Small intestine (tissue), 7 donors: ENCODE data around the gene SEC23A. TPM values are rescaled to one million over a fixed set of nuclear protein-coding genes. Genes with fewer than 3 reads are reported as not detected.

ENCODE experiments used
- DNase-seq, 2 donors: peaks; one replicate each; pipeline versions ENCODE4 v3.0.0 to v3.0.0-alpha.2; 2013
- FAIRE-seq: peaks from 2 replicates; lab custom pipeline; 2012; peaks lifted over from hg19 to GRCh38; lab: Jason Lieb, UNC
- H3K27ac ChIP-seq, 3 donors: one replicate each; pipeline ENCODE4 v1.5.1; 2013; ENCODE audit warnings: low read length in 2 of 3, mild to moderate bottlenecking in 2 of 3, control low read depth in 1 of 3, inconsistent platforms in 1 of 3, low read depth in 1 of 3, moderate library complexity in 1 of 3
- H3K27me3 ChIP-seq, 3 donors: one replicate each; pipeline ENCODE4 v1.6.1; 2013; ENCODE audit warnings: low read length in 3 of 3, inconsistent platforms in 1 of 3; ENCODE audit not compliant: control insufficient read depth in 3 of 3, insufficient read depth in 3 of 3
- H3K36me3 ChIP-seq, 3 donors: one replicate each; pipeline ENCODE4 v1.6.1; 2013; ENCODE audit warnings: low read length in 3 of 3, inconsistent platforms in 1 of 3, low read depth in 1 of 3, mild to moderate bottlenecking in 1 of 3, moderate library complexity in 1 of 3; ENCODE audit not compliant: control insufficient read depth in 3 of 3, insufficient read depth in 2 of 3
- H3K4me1 ChIP-seq, 3 donors: one replicate each; pipeline ENCODE4 v1.6.1; 2013; ENCODE audit warnings: low read length in 2 of 3, inconsistent platforms in 1 of 3, low read depth in 1 of 3, mild to moderate bottlenecking in 1 of 3, moderate library complexity in 1 of 3; ENCODE audit not compliant: control insufficient read depth in 3 of 3, insufficient read depth in 2 of 3
- H3K4me3 ChIP-seq, 3 donors: one replicate each; pipeline ENCODE4 v1.5.1; 2013; ENCODE audit warnings: low read length in 3 of 3, control low read depth in 1 of 3, inconsistent platforms in 1 of 3, low read depth in 1 of 3, mild to moderate bottlenecking in 1 of 3, moderate library complexity in 1 of 3
- H3K9me3 ChIP-seq, 2 donors: one replicate each; pipeline ENCODE4 v1.6.1; 2013; ENCODE audit warnings: low read depth in 1 of 2, low read length in 1 of 2; ENCODE audit not compliant: control insufficient read depth in 2 of 2, insufficient read depth in 1 of 2
- WGBS, 3 donors: extraction: QIAGEN DNeasy Blood & Tissue Kit; methylation state at CpG; one replicate each; pipeline ENCODE4 v1.1.7; 2013; 5-methylcytosine and 5-hydroxymethylcytosine counted together
- polyA plus RNA-seq, 4 donors: library from polyadenylated mRNA; stranded (reverse) in 3 of 4; unstranded in 1 of 4; fragments of 200-250 nt in 3 of 4; fragments of 120-200 nt in 1 of 4; gene quantifications; one replicate each; pipeline versions ENCODE4 v1.2.1 to v1.2.3, GENCODE V29; 2013
- donor health status: healthy with polysubstance abuse.
- donor health status: control.
- donor health status: control.
- donor health status: Bipolar disorder and iron deficiency.
- donor health status: healthy.

Gene SEC23A
- polyA plus RNA-seq, 4 donors, result 26.9 to 96.9 (median 78.1) TPM

DNA sequence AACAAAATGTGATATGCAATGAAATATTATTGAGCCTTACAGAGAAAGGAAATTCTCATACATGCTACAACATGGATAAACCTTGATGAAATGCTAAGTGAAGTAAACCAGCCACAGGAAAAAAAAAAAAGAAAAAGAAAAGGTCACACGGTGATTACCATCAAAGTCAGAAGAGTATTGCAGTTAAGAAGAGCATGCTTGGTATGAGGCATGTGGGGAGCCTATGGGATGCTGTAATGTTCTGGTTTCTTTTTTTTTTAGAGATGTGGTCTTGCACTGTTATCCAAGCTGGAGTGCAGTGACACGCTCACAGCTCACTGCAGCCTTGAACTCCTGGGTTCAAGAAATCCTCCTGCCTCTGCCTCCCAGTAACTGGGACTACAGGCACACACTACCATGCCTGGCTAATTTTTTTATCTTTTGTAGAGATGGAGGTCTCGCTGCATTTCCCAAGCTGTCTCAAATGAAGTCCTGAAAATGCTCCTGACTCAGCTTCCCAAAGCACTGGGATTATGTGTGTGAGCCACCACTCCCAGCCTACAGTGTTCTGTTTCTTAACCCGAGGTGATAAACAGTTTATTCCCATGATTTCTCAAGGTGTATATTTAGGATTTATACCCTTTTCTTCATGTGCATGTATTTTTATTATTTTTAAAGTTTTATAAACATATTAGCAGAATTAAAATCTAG lies 96.2 kb downstream of the SEC23A start:
- H3K9me3 ChIP-seq, result no peaks in the 10 kb centered on the region
- DNase-seq (no peak), FAIRE-seq (no peak)
- H3K4me3 ChIP-seq, result no peak overlapping the region
- no peak overlapping the region for H3K27ac ChIP-seq
- 82 to 90% (median 86%) methylated on average over 4 of the region's 4 CpGs for WGBS, 3 donors
- H3K36me3 ChIP-seq, result no peaks in the 10 kb centered on the region
- H3K4me1 ChIP-seq, result no peaks in the 10 kb centered on the region
- no peaks in the 10 kb centered on the region for H3K27me3 ChIP-seq

DNA sequence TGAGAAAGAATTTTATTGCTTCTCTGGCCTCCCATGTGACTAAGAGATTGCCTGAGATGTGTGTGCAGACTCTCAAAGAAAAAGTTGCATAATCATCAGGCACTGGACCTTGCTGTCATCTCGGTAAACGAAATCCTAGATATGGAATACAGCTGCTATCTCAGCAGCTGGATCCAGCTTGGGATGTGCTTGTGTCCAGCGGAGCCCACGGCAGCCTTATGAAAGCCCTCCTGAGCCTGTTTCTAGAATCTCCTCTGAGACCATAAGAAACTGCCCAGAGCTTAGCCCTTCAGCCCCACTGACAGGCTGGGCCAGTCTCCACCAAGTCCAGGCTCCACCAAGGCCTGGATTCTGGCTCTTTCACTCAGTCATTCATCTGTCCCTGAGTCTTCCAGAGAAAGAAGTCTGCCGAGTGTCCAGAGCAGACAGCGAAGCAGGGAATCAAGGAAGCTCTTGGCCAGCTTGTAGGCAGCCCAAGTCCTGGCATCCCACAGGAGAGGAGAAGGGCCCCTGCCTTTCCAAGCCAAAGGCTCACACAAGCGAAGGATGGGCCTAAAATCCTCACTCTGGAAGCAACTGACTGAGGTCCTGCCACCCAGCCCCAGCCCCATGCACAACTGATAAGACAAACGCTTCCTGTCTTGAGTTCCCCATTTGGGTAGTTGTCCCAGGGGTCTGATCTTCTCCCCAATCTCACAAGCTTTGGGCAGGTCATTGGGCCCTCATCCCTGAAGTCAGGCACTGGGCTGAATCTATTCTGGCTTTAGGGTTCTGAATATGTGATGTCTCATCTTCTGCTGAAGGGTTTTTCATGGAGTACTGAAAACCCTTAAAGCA lies 97.8 kb downstream of the SEC23A start:
- H3K36me3 ChIP-seq, result no peaks in the 10 kb centered on the region
- no peak overlapping the region for H3K4me3 ChIP-seq
- DNase-seq (peak in 1 of 2 donors; percentile 47), FAIRE-seq (no peak)
- no peaks in the 10 kb centered on the region for H3K9me3 ChIP-seq
- 67 to 85% (median 77%) methylated on average over 8 of the region's 8 CpGs for WGBS, 3 donors
- H3K27me3 ChIP-seq, result no peaks in the 10 kb centered on the region
- no peak overlapping the region for H3K27ac ChIP-seq
- no peaks in the 10 kb centered on the region for H3K4me1 ChIP-seq

DNA sequence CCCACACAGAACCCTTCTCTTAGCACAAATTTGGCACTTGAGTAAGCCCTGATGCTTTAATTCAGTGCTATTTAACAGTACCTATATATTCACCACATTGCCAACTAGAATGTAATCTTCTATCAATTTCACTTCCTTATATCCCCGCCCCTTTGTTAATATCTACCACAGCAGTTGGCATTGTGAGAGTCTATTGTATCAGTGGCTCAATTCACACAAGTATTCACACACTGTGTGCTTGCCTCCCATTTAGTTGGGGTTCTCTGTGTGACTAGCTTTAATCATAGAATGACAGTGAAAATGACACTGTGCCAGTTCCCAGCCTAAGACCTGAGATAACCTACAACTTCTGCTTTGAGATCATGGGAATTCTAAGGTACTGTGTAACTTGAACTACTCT lies 103.1 kb downstream of the SEC23A start:
- Histone ChIP-seq H3K4me3 (no peak overlapping the region), H3K4me1 (no peaks in the 10 kb centered on the region), H3K36me3 (no peaks in the 10 kb centered on the region), H3K27me3 (no peaks in the 10 kb centered on the region), H3K9me3 (no peaks in the 10 kb centered on the region), H3K27ac (no peak overlapping the region)
- no peak for FAIRE-seq
- WGBS, 3 donors, result 47 to 60% (median 52%) methylated on average over 1 of the region's 1 CpG
- DNase-seq, result peak in 1 of 2 donors; percentile 16

DNA sequence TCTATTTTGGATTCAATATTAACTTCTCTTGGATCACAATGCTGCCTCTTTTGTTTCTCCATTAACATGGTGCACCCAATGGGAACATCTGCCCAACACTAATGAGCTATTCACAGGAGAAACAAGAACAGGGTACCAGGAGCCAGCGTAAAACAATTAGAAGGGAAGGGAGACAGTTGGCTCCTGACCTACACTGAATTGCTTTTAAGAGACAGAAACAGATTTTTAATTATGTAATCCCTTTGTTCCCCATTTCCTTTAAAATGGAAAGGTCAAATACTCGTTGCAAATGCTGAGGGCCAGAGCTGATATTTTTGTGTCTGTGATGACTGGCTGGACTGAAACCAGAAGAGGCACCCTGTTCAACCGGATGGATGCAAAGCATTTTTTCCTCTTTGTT lies 108.3 kb downstream of the SEC23A start:
- Histone ChIP-seq H3K27ac (no peak overlapping the region), H3K4me1 (no peaks in the 10 kb centered on the region), H3K27me3 (no peaks in the 10 kb centered on the region), H3K9me3 (peaks cover 0 to 3% of the 10 kb centered on the region in 2 donors), H3K36me3 (no peaks in the 10 kb centered on the region), H3K4me3 (no peak overlapping the region)
- FAIRE-seq (no peak), DNase-seq (no peak)
- 48 to 69% (median 64%) methylated on average over 3 of the region's 3 CpGs for WGBS, 3 donors

DNA sequence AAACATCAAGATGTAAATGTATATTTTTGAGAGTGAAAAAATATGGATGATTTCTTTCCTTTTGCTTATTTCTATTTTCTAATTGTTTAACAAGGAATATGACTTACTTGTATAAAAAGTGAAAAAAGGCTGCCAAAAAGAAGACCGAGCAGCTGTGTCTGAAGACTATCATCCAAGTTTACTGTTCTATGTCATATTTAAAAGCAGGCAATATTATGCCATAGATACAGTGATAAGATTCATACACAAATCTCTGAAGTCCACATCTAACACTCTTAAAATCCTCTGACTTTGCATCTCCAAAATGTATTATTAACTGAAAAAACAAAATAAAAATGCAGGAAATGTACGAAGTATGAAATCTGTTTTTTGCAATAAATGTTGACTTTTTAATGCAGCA lies 109.1 kb downstream of the SEC23A start:
- no peak for FAIRE-seq
- Histone ChIP-seq H3K27me3 (no peaks in the 10 kb centered on the region), H3K9me3 (peaks cover 0 to 3% of the 10 kb centered on the region in 2 donors), H3K4me1 (no peaks in the 10 kb centered on the region), H3K27ac (no peak overlapping the region), H3K4me3 (no peak overlapping the region), H3K36me3 (no peaks in the 10 kb centered on the region)
- no peak for DNase-seq
- WGBS, 3 donors, result 65 to 84% (median 79%) methylated on average over 2 of the region's 2 CpGs

DNA sequence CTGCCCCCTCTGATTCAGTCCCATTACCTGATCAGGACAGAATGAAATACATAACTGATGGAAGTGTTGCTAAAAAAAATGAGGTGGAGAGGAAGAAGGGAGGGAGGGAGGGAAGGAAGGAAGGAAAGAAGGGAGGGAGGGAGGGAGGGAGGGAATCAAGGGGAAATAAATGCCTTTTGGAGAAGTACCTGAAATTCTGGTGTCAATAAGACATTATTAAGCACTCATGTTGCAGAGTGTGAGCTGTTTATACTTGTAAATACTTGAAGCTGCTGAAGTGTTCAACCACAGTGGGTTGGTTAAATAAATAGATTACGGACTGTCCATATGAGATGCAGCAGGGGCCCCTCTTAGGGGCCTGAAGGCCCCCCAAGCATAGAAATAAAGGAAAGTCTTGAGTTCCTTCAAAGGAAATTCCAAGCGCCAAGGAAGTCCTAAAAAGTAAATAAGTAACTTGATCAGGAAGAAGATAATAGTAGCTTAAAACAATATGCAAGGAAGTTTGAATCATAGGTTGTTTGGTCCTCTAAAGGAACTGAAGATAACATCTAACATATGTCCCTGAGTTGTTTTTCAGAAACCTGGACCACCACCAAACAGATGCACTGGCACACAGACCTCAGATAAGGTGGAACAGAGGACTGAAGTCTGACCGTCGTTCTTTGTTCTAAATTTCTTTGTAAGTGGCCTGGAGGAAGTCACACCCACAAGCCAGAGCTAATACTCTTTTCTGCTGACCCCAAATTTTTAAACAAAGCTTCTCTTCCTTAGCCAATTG lies 110.8 kb downstream of the SEC23A start:
- WGBS, 3 donors, result 58 to 86% (median 78%) methylated on average over 4 of the region's 4 CpGs
- Histone ChIP-seq H3K4me1 (no peaks in the 10 kb centered on the region), H3K9me3 (peaks cover 0 to 3% of the 10 kb centered on the region in 2 donors), H3K27ac (no peak overlapping the region), H3K27me3 (no peaks in the 10 kb centered on the region), H3K4me3 (no peak overlapping the region), H3K36me3 (no peaks in the 10 kb centered on the region)
- DNase-seq, result no peak
- FAIRE-seq, result no peak

DNA sequence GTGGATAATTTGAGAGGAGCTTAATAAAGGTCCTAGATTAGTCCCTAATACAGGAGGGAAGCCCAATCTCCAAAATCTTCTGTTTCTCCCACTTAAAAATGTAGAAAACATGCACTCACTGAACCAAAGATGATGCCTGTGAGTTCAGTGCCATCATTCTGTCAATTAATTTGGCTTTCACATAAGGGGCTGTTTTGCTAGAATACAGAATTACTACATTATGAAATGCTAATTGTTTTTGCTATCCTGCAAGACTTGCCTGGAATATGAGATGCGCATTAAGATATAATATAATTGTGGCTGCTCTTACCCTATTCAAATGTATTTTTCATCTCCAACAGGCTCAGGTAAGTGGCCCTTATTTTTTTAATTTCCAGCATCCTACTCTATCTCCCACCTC lies 111.7 kb downstream of the SEC23A start:
- no peak overlapping the region for H3K4me3 ChIP-seq
- DNase-seq, result no peak
- no peak for FAIRE-seq
- H3K9me3 ChIP-seq, result peaks cover 0 to 3% of the 10 kb centered on the region in 2 donors
- no peaks in the 10 kb centered on the region for H3K36me3 ChIP-seq
- H3K27me3 ChIP-seq, result no peaks in the 10 kb centered on the region
- WGBS, 3 donors, result 96 to 100% (median 100%) methylated on average over 1 of the region's 1 CpG
- H3K4me1 ChIP-seq, result no peaks in the 10 kb centered on the region
- H3K27ac ChIP-seq, result no peak overlapping the region

DNA sequence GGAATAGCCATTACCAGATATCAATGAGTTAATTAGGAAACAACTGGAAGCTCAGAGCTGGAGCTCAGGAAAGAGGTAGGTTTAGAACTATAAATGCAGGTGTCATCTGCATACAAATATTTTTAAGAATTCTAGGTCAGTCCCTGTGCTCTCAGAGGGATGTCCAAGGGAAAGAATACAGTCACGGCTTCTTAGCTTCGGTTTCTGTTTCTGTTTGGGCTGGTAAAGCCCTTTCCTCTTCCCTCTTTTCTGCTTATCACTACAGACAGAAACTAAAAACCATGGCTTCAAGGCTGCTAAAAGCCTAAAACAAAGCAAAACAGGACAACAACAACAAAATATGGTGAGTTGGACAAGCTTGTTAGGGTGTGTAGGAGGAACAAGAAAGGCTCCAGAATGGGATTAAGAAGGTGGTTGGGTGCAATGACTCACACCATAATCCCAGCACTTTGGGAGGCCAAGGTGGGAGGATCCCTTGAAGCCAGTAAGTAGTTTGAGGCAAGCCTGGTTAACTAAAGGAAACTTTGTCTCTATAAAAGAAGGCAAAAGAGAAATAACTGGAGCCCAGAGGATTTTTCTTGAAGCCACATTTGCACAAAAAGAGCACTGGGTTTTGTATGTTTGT lies 113.0 kb downstream of the SEC23A start:
- no peak overlapping the region for H3K4me3 ChIP-seq
- WGBS, 3 donors, result 20 to 31% (median 22%) methylated on average over 2 of the region's 2 CpGs
- H3K36me3 ChIP-seq, result no peaks in the 10 kb centered on the region
- FAIRE-seq (no peak), DNase-seq (peak in 1 of 2 donors; percentile 23)
- peak overlapping the region in 2 of 3 donors; percentile 20 to 26 for H3K27ac ChIP-seq
- H3K9me3 ChIP-seq, result peaks cover 0 to 3% of the 10 kb centered on the region in 2 donors
- no peaks in the 10 kb centered on the region for H3K4me1 ChIP-seq
- H3K27me3 ChIP-seq, result no peaks in the 10 kb centered on the region
